IPS-18a (cell line): ENCODE data around the gene NRXN3.

Source experiments
- H3K27ac ChIP-seq: one replicate; pipeline ENCODE4 v1.5.1; 2013; ENCODE audit warnings: low read length
- H3K27me3 ChIP-seq: one replicate; pipeline ENCODE4 v1.6.1; 2013; ENCODE audit warnings: mild to moderate bottlenecking, low read length; ENCODE audit not compliant: control insufficient read depth, insufficient read depth
- H3K36me3 ChIP-seq: one replicate; pipeline ENCODE4 v1.6.1; 2013; ENCODE audit warnings: low read depth, low read length; ENCODE audit not compliant: control insufficient read depth
- H3K4me1 ChIP-seq: one replicate; pipeline ENCODE4 v1.6.1; 2013; ENCODE audit warnings: low read depth, low read length; ENCODE audit not compliant: control insufficient read depth
- H3K4me3 ChIP-seq: one replicate; pipeline ENCODE4 v1.5.1; 2013; ENCODE audit warnings: low read length
- H3K9ac ChIP-seq: one replicate; pipeline ENCODE4 v1.6.1; 2013; ENCODE audit warnings: mild to moderate bottlenecking, low read length, moderate library complexity
- H3K9me3 ChIP-seq: one replicate; pipeline ENCODE4 v1.6.1; 2013; ENCODE audit warnings: low read depth, low read length; ENCODE audit not compliant: control insufficient read depth

Gene NRXN3

GRCh38 chr14:78933948-78934524 is 763.9 kb downstream of the NRXN3 start:
- no peaks in the 10 kb centered on the region for H3K27me3 ChIP-seq
- no peak overlapping the region for H3K27ac ChIP-seq
- no peaks in the 10 kb centered on the region for H3K36me3 ChIP-seq
- H3K9ac ChIP-seq, result no peak overlapping the region
- no peaks in the 10 kb centered on the region for H3K9me3 ChIP-seq
- H3K4me3 ChIP-seq, result no peak overlapping the region
- peaks cover 8% of the 10 kb centered on the region for H3K4me1 ChIP-seq

- Histone ChIP-seq H3K4me1 (no peaks in the 10 kb centered on the region), H3K27ac (no peak overlapping the region), H3K9me3 (no peaks in the 10 kb centered on the region)
These were observed 776.8 kb downstream of the NRXN3 start for GRCh38 chr14:78946949-78947348.

GRCh38 chr14:78947681-78948080 is 777.5 kb downstream of the NRXN3 start:
- H3K27ac ChIP-seq, result no peak overlapping the region
- H3K36me3 ChIP-seq, result no peaks in the 10 kb centered on the region
- H3K4me1 ChIP-seq, result no peaks in the 10 kb centered on the region
- H3K9ac ChIP-seq, result no peak overlapping the region
- H3K9me3 ChIP-seq, result no peaks in the 10 kb centered on the region
- no peak overlapping the region for H3K4me3 ChIP-seq
- H3K27me3 ChIP-seq, result no peaks in the 10 kb centered on the region

More at GRCh38 chr14:78946949-78947348, 776.8 kb downstream of the NRXN3 start:
- Histone ChIP-seq H3K27me3 (no peaks in the 10 kb centered on the region), H3K4me3 (no peak overlapping the region), H3K9ac (no peak overlapping the region), H3K36me3 (no peaks in the 10 kb centered on the region)

- no peak overlapping the region for H3K9ac ChIP-seq
- H3K4me3 ChIP-seq, result no peak overlapping the region
- no peaks in the 10 kb centered on the region for H3K36me3 ChIP-seq
- no peaks in the 10 kb centered on the region for H3K9me3 ChIP-seq
- no peaks in the 10 kb centered on the region for H3K4me1 ChIP-seq
- no peak overlapping the region for H3K27ac ChIP-seq
- H3K27me3 ChIP-seq, result no peaks in the 10 kb centered on the region
These were observed 780.5 kb downstream of the NRXN3 start for GRCh38 chr14:78950649-78951048.

- Histone ChIP-seq H3K27ac (no peak overlapping the region), H3K9ac (no peak overlapping the region), H3K36me3 (no peaks in the 10 kb centered on the region), H3K4me1 (no peaks in the 10 kb centered on the region), H3K4me3 (no peak overlapping the region), H3K9me3 (no peaks in the 10 kb centered on the region), H3K27me3 (no peaks in the 10 kb centered on the region)
These were observed 781.4 kb downstream of the NRXN3 start for GRCh38 chr14:78951602-78952001.

- no peak overlapping the region for H3K27ac ChIP-seq
- H3K9ac ChIP-seq, result no peak overlapping the region
- H3K4me1 ChIP-seq, result peaks cover 4% of the 10 kb centered on the region
- no peaks in the 10 kb centered on the region for H3K27me3 ChIP-seq
- no peak overlapping the region for H3K4me3 ChIP-seq
- no peaks in the 10 kb centered on the region for H3K36me3 ChIP-seq
- no peaks in the 10 kb centered on the region for H3K9me3 ChIP-seq
These were observed 789.6 kb downstream of the NRXN3 start for GRCh38 chr14:78959674-78960264.

GRCh38 chr14:78967111-78967809 is 797.1 kb downstream of the NRXN3 start:
- Histone ChIP-seq H3K27me3 (no peaks in the 10 kb centered on the region), H3K9ac (no peak overlapping the region), H3K4me3 (no peak overlapping the region), H3K4me1 (no peaks in the 10 kb centered on the region), H3K9me3 (no peaks in the 10 kb centered on the region), H3K36me3 (no peaks in the 10 kb centered on the region), H3K27ac (no peak overlapping the region)

GRCh38 chr14:78968265-78968664 is 798.1 kb downstream of the NRXN3 start:
- Histone ChIP-seq H3K27me3 (no peaks in the 10 kb centered on the region), H3K27ac (no peak overlapping the region), H3K9ac (no peak overlapping the region), H3K36me3 (no peaks in the 10 kb centered on the region), H3K9me3 (no peaks in the 10 kb centered on the region), H3K4me1 (no peaks in the 10 kb centered on the region), H3K4me3 (no peak overlapping the region)

- Histone ChIP-seq H3K27me3 (no peaks in the 10 kb centered on the region), H3K36me3 (no peaks in the 10 kb centered on the region), H3K9me3 (no peaks in the 10 kb centered on the region), H3K4me1 (no peaks in the 10 kb centered on the region), H3K4me3 (no peak overlapping the region), H3K9ac (no peak overlapping the region), H3K27ac (no peak overlapping the region)
These were observed 800.5 kb downstream of the NRXN3 start for GRCh38 chr14:78970677-78971076.

GRCh38 chr14:78972440-78972839 is 802.3 kb downstream of the NRXN3 start:
- no peaks in the 10 kb centered on the region for H3K9me3 ChIP-seq
- H3K9ac ChIP-seq, result no peak overlapping the region
- H3K36me3 ChIP-seq, result no peaks in the 10 kb centered on the region
- H3K4me1 ChIP-seq, result no peaks in the 10 kb centered on the region
- H3K27ac ChIP-seq, result no peak overlapping the region
- no peak overlapping the region for H3K4me3 ChIP-seq
- no peaks in the 10 kb centered on the region for H3K27me3 ChIP-seq

- Histone ChIP-seq H3K27ac (no peak overlapping the region), H3K36me3 (no peaks in the 10 kb centered on the region)
These were observed 804.5 kb downstream of the NRXN3 start for GRCh38 chr14:78974691-78975090.

GRCh38 chr14:78975734-78976133 is 805.6 kb downstream of the NRXN3 start:
- H3K9ac ChIP-seq, result no peak overlapping the region
- no peaks in the 10 kb centered on the region for H3K36me3 ChIP-seq
- no peaks in the 10 kb centered on the region for H3K4me1 ChIP-seq
- H3K9me3 ChIP-seq, result no peaks in the 10 kb centered on the region
- H3K4me3 ChIP-seq, result no peak overlapping the region
- H3K27ac ChIP-seq, result no peak overlapping the region
- no peaks in the 10 kb centered on the region for H3K27me3 ChIP-seq

More at GRCh38 chr14:78974691-78975090, 804.5 kb downstream of the NRXN3 start:
- H3K9me3 ChIP-seq, result no peaks in the 10 kb centered on the region
- H3K4me1 ChIP-seq, result no peaks in the 10 kb centered on the region
- H3K4me3 ChIP-seq, result no peak overlapping the region
- H3K9ac ChIP-seq, result no peak overlapping the region
- H3K27me3 ChIP-seq, result no peaks in the 10 kb centered on the region
